ENCODE results near the gene HPSE. TPM values are rescaled to one million over a fixed set of nuclear protein-coding genes. Genes with fewer than 3 reads are reported as not detected.

The HPSE gene
- total and polyA plus RNA-seq, 2 of the 8 experiments (the other 6 are each of a cell fraction or from before 2014, with no cell fraction given) = 1.5 to 5.0 TPM

- H3K79me1 ChIP-seq (ENCODE audit: low read depth, low read length) = no peaks in the 10 kb centered on the region
- H4K91ac ChIP-seq (replicated peaks; ENCODE audit: insufficient read length, low read length) = no peak overlapping the region
- no peak overlapping the region for H3K56ac ChIP-seq (replicated peaks; ENCODE audit: insufficient read length, low read depth, low read length)
- H3K27me3 ChIP-seq (replicated peaks in 1 of 4; ENCODE audit: control insufficient read depth in 3 of 4, extremely low read depth in 1 of 4, insufficient read depth in 3 of 4, low read length in 3 of 4) = peaks cover 0 to 2% (median 0%) of the 10 kb centered on the region in 4 experiments; a peak in 1 of 7 replicates
- no peak overlapping the region for H3K23ac ChIP-seq (ENCODE audit: insufficient read length)
- ChIA-PET CTCF (ENCODE audit: partially characterized antibody) (no interaction called here), POLR2A (ENCODE audit: partially characterized antibody) (no interaction called here)
- no peak overlapping the region for H3K27ac ChIP-seq (ENCODE audit: low read depth, low read length)
- no peak overlapping the region for H2AFZ ChIP-seq (ENCODE audit: low read length)
- H2BK120ac ChIP-seq (replicated peaks; ENCODE audit: low read depth, low read length) = no peak overlapping the region
- H4K20me1 ChIP-seq (replicated peaks in 1 of 2; ENCODE audit: control insufficient read depth in 1 of 2, insufficient read depth in 2 of 2, low read length in 2 of 2) = peaks cover 0 to 2% of the 10 kb centered on the region in 2 experiments
- no peaks in the 10 kb centered on the region for H3K23me2 ChIP-seq (ENCODE audit: low read depth, low read length)
- no peak overlapping the region for H4K5ac ChIP-seq (ENCODE audit: insufficient read length, low read depth, low read length)
- H4K8ac ChIP-seq (ENCODE audit: extremely low read depth, insufficient read depth, low read length) = no peak overlapping the region
- H2BK5ac ChIP-seq (ENCODE audit: low read depth, low read length) = no peak overlapping the region
- H3K4ac ChIP-seq (replicated peaks; ENCODE audit: insufficient read length, low read depth, low read length) = no peak overlapping the region
- TF ChIP-seq E2F6 (IDR thresholded peaks at IDR 0.05) (no peak), EP300 (IDR thresholded peaks at IDR 0.05; ENCODE audit: borderline replicate concordance in 1 of 2, low read depth in 2 of 2, low read length in 2 of 2) (no peak), POU5F1 (IDR thresholded peaks at IDR 0.05; ENCODE audit: low read depth, low read length) (no peak), TBP (IDR thresholded peaks at IDR 0.05; ENCODE audit: low read depth, low read length) (no peak), EZH2 (IDR thresholded peaks at IDR 0.05; ENCODE audit: low read depth, low read length, severe bottlenecking) (no peak), SIX5 (IDR thresholded peaks at IDR 0.05; ENCODE audit: low read depth, low read length) (no peak), CREB1 (IDR thresholded peaks at IDR 0.05) (no peak)
- no peaks in the 10 kb centered on the region for H3K9me3 ChIP-seq (ENCODE audit: insufficient read depth in 2 of 2, low read depth in 1 of 2, low read length in 1 of 2)
- no peak overlapping the region for H3K14ac ChIP-seq (ENCODE audit: insufficient read length)
- no peak overlapping the region for H3K4me2 ChIP-seq (ENCODE audit: insufficient read depth in 1 of 2, low read depth in 2 of 2, low read length in 2 of 2)
- no peak overlapping the region for H2AK5ac ChIP-seq (ENCODE audit: low read depth, low read length)
- peaks cover 0 to 3% (median 1%) of the 10 kb centered on the region in 4 experiments; a peak in 2 of 8 replicates for H3K36me3 ChIP-seq (ENCODE audit: control insufficient read depth in 2 of 4, insufficient read depth in 4 of 4, low read length in 3 of 4)
- FAIRE-seq = no peak
- WGBS, 2 experiments (ENCODE audit: extremely low coverage in 1 of 2, insufficient coverage in 1 of 2, insufficient read length in 1 of 2, insufficient replicate concordance in 2 of 2, low coverage in 1 of 2, low lambda C conversion rate in 2 of 2, missing lambda C conversion rate in 1 of 2) = 83% methylated on average over 7 of the region's 7 CpGs; no CpG with 5 or more reads in 1 of the 2 experiments
- no peak overlapping the region for H2BK20ac ChIP-seq (ENCODE audit: low read length)
- no peak overlapping the region for H3K9ac ChIP-seq (replicated peaks in 1 of 4; ENCODE audit: extremely low read depth in 1 of 4, low read depth in 3 of 4, low read length in 3 of 4)
- H3K4me3 ChIP-seq (ENCODE audit: extremely low read depth in 1 of 4, insufficient read depth in 2 of 4, low read depth in 3 of 4, low read length in 4 of 4) = no peak overlapping the region
- H3K4me1 ChIP-seq (replicated peaks in 1 of 4; ENCODE audit: control insufficient read depth in 3 of 4, insufficient read depth in 4 of 4, low read length in 3 of 4) = no peaks in the 10 kb centered on the region
- H2BK15ac ChIP-seq (ENCODE audit: low read length) = no peak overlapping the region
- H3K79me2 ChIP-seq (ENCODE audit: control insufficient read depth in 1 of 2, insufficient read depth in 2 of 2, low read length in 2 of 2) = no peaks in the 10 kb centered on the region
- no peak for DNase-seq (ENCODE audit: low read depth in 1 of 2, low spot score in 2 of 2)
- no peak overlapping the region for H3K18ac ChIP-seq (ENCODE audit: extremely low read depth, low read length)
- no peak overlapping the region for H2BK12ac ChIP-seq (ENCODE audit: low read depth, low read length)
Measured at GRCh38 chr4:83257811-83258210, 76.8 kb downstream of the HPSE start.
